Peyer's patch (tissue), 4 donors: ENCODE measurements around the gene DCAF4L1. TPM values are rescaled to one million over a fixed set of nuclear protein-coding genes. Genes with fewer than 3 reads are reported as not detected.

Experiments used
- DNase-seq, 3 donors: peaks; one replicate each; pipeline ENCODE4 v3.0.0-alpha.2; 2017 to 2019
- H3K27ac ChIP-seq, 4 donors: fragments of 200-600 bp; sonication (generic); one replicate each; pipeline ENCODE4 v1.5.1; 2016 to 2019
- H3K27me3 ChIP-seq, 2 donors: fragments of 200-600 bp; sonication (generic); one replicate each; pipeline ENCODE4 v1.5.1; 2019
- H3K36me3 ChIP-seq, 3 donors: fragments of 200-600 bp; sonication (generic); one replicate each; pipeline ENCODE4 v1.5.1; 2016 to 2019
- H3K4me1 ChIP-seq, 4 donors: fragments of 200-600 bp; sonication (generic); one replicate each; pipeline ENCODE4 v1.5.1; 2016 to 2019
- H3K4me3 ChIP-seq, 4 donors: fragments of 200-600 bp; sonication (generic); 1 replicate in 3 of 4; 2 replicates in 1 of 4; pipeline ENCODE4 v1.5.1; 2016 to 2019; ENCODE audit warnings: mild to moderate bottlenecking in 1 of 4
- H3K9me3 ChIP-seq, 4 donors: fragments of 200-600 bp; sonication (generic); one replicate each; pipeline ENCODE4 v1.5.1; 2016 to 2019; ENCODE audit warnings: mild to moderate bottlenecking in 1 of 4
- CTCF ChIP-seq, 6 experiments: fragments of 450-650 bp in 4 of 6; fragments of 200-600 bp in 2 of 6; sonication (generic) in 1 of 6; IDR thresholded peaks; one replicate each; pipeline ENCODE4 v1.5.1; 2017 to 2019; ENCODE audit warnings: antibody characterized with exemption in 6 of 6, mild to moderate bottlenecking in 3 of 6, moderate library complexity in 1 of 6
- POLR2A ChIP-seq, 2 donors: fragments of 450-650 bp; IDR thresholded peaks; one replicate each; pipeline ENCODE4 v1.5.1; 2017; ENCODE audit warnings: antibody characterized with exemption in 2 of 2, mild to moderate bottlenecking in 2 of 2, moderate library complexity in 2 of 2
- total RNA-seq, 4 donors: library from RNA; depleted of rRNA; stranded (reverse); fragments of >200 nt; gene quantifications; one replicate each; pipeline ENCODE4 v1.1.0, GENCODE V29; 2016

Gene DCAF4L1
- total RNA-seq, 4 donors from 2014 or later, result 0.19 to 0.53 TPM; not detected in 2

- Histone ChIP-seq H3K27ac (no peak overlapping the region), H3K4me1 (no peaks in the 10 kb centered on the region), H3K36me3 (no peaks in the 10 kb centered on the region), H3K9me3 (no peaks in the 10 kb centered on the region), H3K4me3 (no peak overlapping the region), H3K27me3 (no peaks in the 10 kb centered on the region)
- DNase-seq, result no peak
- TF ChIP-seq POLR2A (IDR thresholded peaks at IDR 0.05) (no peak), CTCF (IDR thresholded peaks at IDR 0.05) (no peak)
These were observed 6.2 kb upstream of the DCAF4L1 start for GRCh38 chr4:41975341-41975740.

- Histone ChIP-seq H3K4me1 (no peaks in the 10 kb centered on the region), H3K27ac (no peak overlapping the region), H3K27me3 (no peaks in the 10 kb centered on the region), H3K4me3 (no peak overlapping the region), H3K36me3 (no peaks in the 10 kb centered on the region), H3K9me3 (no peaks in the 10 kb centered on the region)
- DNase-seq, result no peak
- TF ChIP-seq CTCF (IDR thresholded peaks at IDR 0.05), result no peak
- TF ChIP-seq POLR2A (IDR thresholded peaks at IDR 0.05), result no peak
These were observed 4.6 kb upstream of the DCAF4L1 start for GRCh38 chr4:41976775-41977516.

GRCh38 chr4:41977709-41978108, 3.8 kb upstream of the DCAF4L1 start:
- Histone ChIP-seq H3K9me3 (no peaks in the 10 kb centered on the region), H3K27ac (no peak overlapping the region), H3K27me3 (no peaks in the 10 kb centered on the region), H3K36me3 (no peaks in the 10 kb centered on the region), H3K4me1 (no peaks in the 10 kb centered on the region), H3K4me3 (no peak overlapping the region)
- no peak for DNase-seq
- TF ChIP-seq POLR2A (IDR thresholded peaks at IDR 0.05) (no peak), CTCF (IDR thresholded peaks at IDR 0.05) (no peak)

GRCh38 chr4:41982716-41983115, 1.2 kb downstream of the DCAF4L1 start:
- TF ChIP-seq CTCF (IDR thresholded peaks at IDR 0.05), result no peak
- no peak for TF ChIP-seq POLR2A (IDR thresholded peaks at IDR 0.05)
- H3K27ac ChIP-seq, result no peak overlapping the region
- H3K4me1 ChIP-seq, result no peaks in the 10 kb centered on the region
- DNase-seq, result no peak
- H3K27me3 ChIP-seq, result no peaks in the 10 kb centered on the region
- no peak overlapping the region for H3K4me3 ChIP-seq
- H3K9me3 ChIP-seq, result no peaks in the 10 kb centered on the region
- no peaks in the 10 kb centered on the region for H3K36me3 ChIP-seq

GRCh38 chr4:41985151-41985550, 3.6 kb downstream of the DCAF4L1 start:
- Histone ChIP-seq H3K27me3 (no peaks in the 10 kb centered on the region), H3K27ac (no peak overlapping the region), H3K9me3 (no peaks in the 10 kb centered on the region), H3K4me1 (no peaks in the 10 kb centered on the region), H3K4me3 (no peak overlapping the region), H3K36me3 (no peaks in the 10 kb centered on the region)
- TF ChIP-seq CTCF (IDR thresholded peaks at IDR 0.05) (no peak), POLR2A (IDR thresholded peaks at IDR 0.05) (no peak)
- DNase-seq, result no peak
